GM19395 (cell line): ENCODE measurements around the gene FGFR2.

Source experiments
- ATAC-seq: cut with Tn5 transposase; IDR thresholded peaks from one replicate; pipeline ENCODE4 v1.9.1; 2021; ENCODE audit warnings: mild to moderate bottlenecking, moderate library complexity; ENCODE audit not compliant: unreplicated experiment

The FGFR2 gene

GRCh38 chr10:121598263-121599249 lies at the start of gene FGFR2:
Gene FGFR2, minus strand, starts transcription at chr10:121598444. Its CDS starts 4,627 bp downstream, at chr10:121593817.
- ATAC-seq, result peak; percentile 87

- ATAC-seq, result no peak
Observed at GRCh38 chr10:121647401-121647800, 49.2 kb upstream of the FGFR2 start.

- ATAC-seq, result no peak
Observed at GRCh38 chr10:121645696-121646095, 47.5 kb upstream of the FGFR2 start.

- no peak for ATAC-seq
Observed at GRCh38 chr10:121644501-121644900, 46.3 kb upstream of the FGFR2 start.

- ATAC-seq, result no peak
Observed at GRCh38 chr10:121640266-121640665, 42.0 kb upstream of the FGFR2 start.

- no peak for ATAC-seq
Observed at GRCh38 chr10:121639416-121639815, 41.2 kb upstream of the FGFR2 start.

GRCh38 chr10:121637437-121637836 lies 39.2 kb upstream of the FGFR2 start:
- ATAC-seq, result no peak

GRCh38 chr10:121633056-121633455 lies 34.8 kb upstream of the FGFR2 start:
- no peak for ATAC-seq

- no peak for ATAC-seq
Observed at GRCh38 chr10:121631365-121632029, 33.3 kb upstream of the FGFR2 start.

- ATAC-seq, result no peak
Observed at GRCh38 chr10:121628859-121629258, 30.6 kb upstream of the FGFR2 start.

GRCh38 chr10:121627876-121628581 lies 29.8 kb upstream of the FGFR2 start:
- ATAC-seq, result no peak

- no peak for ATAC-seq
Observed at GRCh38 chr10:121624836-121625486, 26.7 kb upstream of the FGFR2 start.

- ATAC-seq, result no peak
Observed at GRCh38 chr10:121618906-121619305, 20.7 kb upstream of the FGFR2 start.

GRCh38 chr10:121617176-121617575 lies 18.9 kb upstream of the FGFR2 start:
- no peak for ATAC-seq

GRCh38 chr10:121616291-121616690 lies 18.0 kb upstream of the FGFR2 start:
- no peak for ATAC-seq

GRCh38 chr10:121615836-121616235 lies 17.6 kb upstream of the FGFR2 start:
- no peak for ATAC-seq

- ATAC-seq, result no peak
Observed at GRCh38 chr10:121615435-121615793, 17.2 kb upstream of the FGFR2 start.

- ATAC-seq, result no peak
Observed at GRCh38 chr10:121614613-121615434, 16.6 kb upstream of the FGFR2 start.

GRCh38 chr10:121613456-121613855 lies 15.2 kb upstream of the FGFR2 start:
- no peak for ATAC-seq
